OCI-LY3 (cell line): ENCODE results near the gene GLYR1.

Source experiments
- H2AFZ ChIP-seq: fragments of 200-600, 300-600 bp; shearing (Covaris generic); 2 replicates; pipeline ENCODE4 v1.6.0; 2014; ENCODE audit warnings: antibody characterized with exemption, low read depth, low read length
- H3K27ac ChIP-seq: fragments of 200-600, 300-600 bp; sonication (generic); 2 replicates; pipeline ENCODE4 v1.5.1; 2014; ENCODE audit warnings: mild to moderate bottlenecking, low read length, moderate library complexity, mixed read lengths
- H3K27me3 ChIP-seq: fragments of 200-600, 300-600 bp; sonication (generic); 2 replicates; pipeline ENCODE4 v1.6.1; 2014; ENCODE audit warnings: low read depth, low read length, mixed read lengths
- H3K36me3 ChIP-seq: fragments of 200-600, 300-600 bp; sonication (generic); replicated peaks from 2 replicates; pipeline ENCODE3; 2014; ENCODE audit warnings: low read depth, low read length, mixed read lengths
- H3K4me1 ChIP-seq: fragments of 300-600, 200-600 bp; sonication (generic); 2 replicates; pipeline ENCODE4 v1.6.1; 2014; ENCODE audit warnings: low read length, mixed read lengths
- H3K4me2 ChIP-seq: fragments of 200-600, 300-600 bp; sonication (generic); 2 replicates; pipeline ENCODE4 v1.6.1; 2014; ENCODE audit warnings: low read length, mixed read lengths
- H3K4me3 ChIP-seq: fragments of 300-600, 200-600 bp; sonication (generic); 2 replicates; pipeline ENCODE4 v1.5.1; 2014; ENCODE audit warnings: antibody characterized with exemption, mild to moderate bottlenecking, low read length, moderate library complexity
- H3K79me2 ChIP-seq: fragments of 300-600, 200-600 bp; shearing (Covaris generic); 2 replicates; pipeline ENCODE4 v1.6.1; 2014; ENCODE audit warnings: mild to moderate bottlenecking, low read length, mixed read lengths
- H3K9ac ChIP-seq: fragments of 300-600, 200-600 bp; shearing (Covaris generic); 2 replicates; pipeline ENCODE4 v1.6.0; 2014; ENCODE audit warnings: mild to moderate bottlenecking, low read length, moderate library complexity
- H3K9me3 ChIP-seq: fragments of 200-600, 300-600 bp; shearing (Covaris generic); 2 replicates; pipeline ENCODE4 v1.6.1; 2014; ENCODE audit warnings: low read length, mixed read lengths; ENCODE audit not compliant: insufficient read depth
- H4K20me1 ChIP-seq: fragments of 200-600, 300-600 bp; sonication (generic); 2 replicates; pipeline ENCODE4 v1.6.1; 2016; ENCODE audit warnings: low read length, mixed read lengths; ENCODE audit not compliant: insufficient read depth
- EZH2phosphoT487 ChIP-seq: fragments of 200-600 bp; shearing (Covaris generic); IDR thresholded peaks from 2 replicates; pipeline ENCODE4 v1.6.1; 2018; ENCODE audit warnings: antibody characterized with exemption, mixed run types, low read depth
- TF ChIP-seq, protein P1 (sequence below): fragments of 200-600, 300-600 bp; sonication (generic); IDR thresholded peaks from 2 replicates; pipeline ENCODE4 v1.5.1; 2014; ENCODE audit warnings: antibody characterized with exemption, low read length, low read depth

The GLYR1 gene

GRCh38 chr16:4830408-4830807, 16.7 kb downstream of the GLYR1 start:
- Histone ChIP-seq H4K20me1 (peaks cover 6% of the 10 kb centered on the region; the same call in 1 of the 2 replicates), H3K79me2 (peaks cover 18% of the 10 kb centered on the region), H3K4me2 (no peak overlapping the region), H3K27ac (no peak overlapping the region), H3K36me3 (peaks cover 67% of the 10 kb centered on the region), H2AFZ (no peak overlapping the region), H3K4me1 (no peaks in the 10 kb centered on the region), H3K9me3 (no peaks in the 10 kb centered on the region), H3K9ac (no peak overlapping the region), H3K4me3 (no peak overlapping the region), H3K27me3 (no peaks in the 10 kb centered on the region)
- TF ChIP-seq EZH2phosphoT487: no peak

GRCh38 chr16:4828567-4829321, 18.3 kb downstream of the GLYR1 start:
- no peaks in the 10 kb centered on the region for H3K27me3 ChIP-seq

DNA sequence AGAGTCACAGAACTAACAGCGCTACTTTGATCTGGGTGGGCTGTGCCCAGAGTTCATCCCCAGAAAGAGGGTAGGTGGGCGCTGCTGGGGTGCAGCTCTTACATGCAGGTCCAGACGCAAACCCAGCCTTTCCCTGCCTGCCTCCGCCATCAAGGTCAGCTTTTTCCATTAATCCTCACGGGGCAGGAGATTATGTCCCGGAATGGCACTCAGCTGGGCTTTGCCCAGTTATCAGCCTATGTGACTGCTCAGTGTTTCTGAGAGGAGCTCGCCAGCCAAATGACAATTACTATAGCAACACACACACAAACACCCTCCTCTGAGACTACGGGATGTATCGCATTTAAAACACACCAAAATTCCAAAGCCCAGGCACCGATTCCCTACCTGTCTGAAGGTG, 20.1 kb downstream of the GLYR1 start:
- no peaks in the 10 kb centered on the region for H3K79me2 ChIP-seq
- H3K9me3 ChIP-seq: no peaks in the 10 kb centered on the region
- no peak for TF ChIP-seq EZH2phosphoT487
- TF ChIP-seq, protein P1, sequence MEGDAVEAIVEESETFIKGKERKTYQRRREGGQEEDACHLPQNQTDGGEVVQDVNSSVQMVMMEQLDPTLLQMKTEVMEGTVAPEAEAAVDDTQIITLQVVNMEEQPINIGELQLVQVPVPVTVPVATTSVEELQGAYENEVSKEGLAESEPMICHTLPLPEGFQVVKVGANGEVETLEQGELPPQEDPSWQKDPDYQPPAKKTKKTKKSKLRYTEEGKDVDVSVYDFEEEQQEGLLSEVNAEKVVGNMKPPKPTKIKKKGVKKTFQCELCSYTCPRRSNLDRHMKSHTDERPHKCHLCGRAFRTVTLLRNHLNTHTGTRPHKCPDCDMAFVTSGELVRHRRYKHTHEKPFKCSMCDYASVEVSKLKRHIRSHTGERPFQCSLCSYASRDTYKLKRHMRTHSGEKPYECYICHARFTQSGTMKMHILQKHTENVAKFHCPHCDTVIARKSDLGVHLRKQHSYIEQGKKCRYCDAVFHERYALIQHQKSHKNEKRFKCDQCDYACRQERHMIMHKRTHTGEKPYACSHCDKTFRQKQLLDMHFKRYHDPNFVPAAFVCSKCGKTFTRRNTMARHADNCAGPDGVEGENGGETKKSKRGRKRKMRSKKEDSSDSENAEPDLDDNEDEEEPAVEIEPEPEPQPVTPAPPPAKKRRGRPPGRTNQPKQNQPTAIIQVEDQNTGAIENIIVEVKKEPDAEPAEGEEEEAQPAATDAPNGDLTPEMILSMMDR: no peak
- no peak overlapping the region for H3K4me2 ChIP-seq
- H3K4me3 ChIP-seq: no peak overlapping the region
- H2AFZ ChIP-seq: no peak overlapping the region
- no peak overlapping the region for H3K9ac ChIP-seq
- H3K27ac ChIP-seq: no peak overlapping the region
- H3K36me3 ChIP-seq: peaks cover 52% of the 10 kb centered on the region
- no peaks in the 10 kb centered on the region for H3K27me3 ChIP-seq
- no peaks in the 10 kb centered on the region for H3K4me1 ChIP-seq
- no peaks in the 10 kb centered on the region for H4K20me1 ChIP-seq

More at GRCh38 chr16:4828567-4829321, 18.3 kb downstream of the GLYR1 start:
- TF ChIP-seq, protein P1: no peak
- no peak overlapping the region for H3K27ac ChIP-seq
- 0 out of 2 replicates have a peak, but pooled peaks cover under 1% of the 10 kb centered on the region for H4K20me1 ChIP-seq
- H3K36me3 ChIP-seq: peaks cover 64% of the 10 kb centered on the region
- H3K79me2 ChIP-seq: 0 out of 2 replicates have a peak, but pooled peaks cover 6% of the 10 kb centered on the region
- no peak overlapping the region for H3K4me2 ChIP-seq
- H3K4me1 ChIP-seq: no peaks in the 10 kb centered on the region
- no peak overlapping the region for H3K9ac ChIP-seq
- no peak overlapping the region for H3K4me3 ChIP-seq
- H2AFZ ChIP-seq: no peak overlapping the region
- H3K9me3 ChIP-seq: no peaks in the 10 kb centered on the region

- Histone ChIP-seq H2AFZ (no peak overlapping the region), H3K4me3 (no peak overlapping the region), H4K20me1 (no peaks in the 10 kb centered on the region), H3K9ac (no peak overlapping the region), H3K79me2 (no peaks in the 10 kb centered on the region), H3K36me3 (peaks cover 53% of the 10 kb centered on the region), H3K4me2 (no peak overlapping the region), H3K9me3 (no peaks in the 10 kb centered on the region), H3K4me1 (no peaks in the 10 kb centered on the region), H3K27ac (no peak overlapping the region), H3K27me3 (no peaks in the 10 kb centered on the region)
- TF ChIP-seq EZH2phosphoT487: no peak
- TF ChIP-seq, protein P1: no peak
Observed at GRCh38 chr16:4826526-4826925, 20.6 kb downstream of the GLYR1 start.
